AG04450 (cell line): ENCODE results near the gene PARP6. TPM values are rescaled to one million over a fixed set of nuclear protein-coding genes. Genes with fewer than 3 reads are reported as not detected.

Source experiments
- CTCF ChIA-PET: fragments of 300-600, 350-600 bp; formaldehyde crosslinking; extraction: SDS; loops from one replicate; lab custom pipeline; 2022; ENCODE audit warnings: antibody characterized with exemption, inconsistent platforms; lab: Charles Lee
- POLR2A ChIA-PET: fragments of 350-600 bp; formaldehyde crosslinking; extraction: SDS; loops from one replicate; lab custom pipeline; 2021; ENCODE audit warnings: antibody characterized with exemption, inconsistent platforms; lab: Yijun Ruan, JAX
- DNase-seq: peaks from one replicate; pipeline ENCODE4 v3.0.0-alpha.2; 2011; ENCODE audit warnings: low read depth, low spot score
- H3K27ac ChIP-seq: one replicate; pipeline ENCODE4 v1.5.1; 2012; ENCODE audit warnings: low read depth, low read length, control low read depth
- H3K27me3 ChIP-seq: one replicate; pipeline ENCODE4 v1.6.0; 2012; ENCODE audit warnings: low read length; ENCODE audit not compliant: control insufficient read depth, insufficient read depth
- H3K4me3 ChIP-seq: 2 replicates; pipeline ENCODE4 v1.5.1; 2011; ENCODE audit warnings: mild to moderate bottlenecking, low read depth, low read length, control low read depth
- H3K9me3 ChIP-seq: 2 replicates; pipeline ENCODE4 v1.5.1; 2012; ENCODE audit warnings: low read length; ENCODE audit not compliant: control insufficient read depth, insufficient read depth
- polyA plus RNA-seq: library from polyadenylated mRNA; depleted of rRNA; stranded (reverse); fragments of >200 nt; gene quantifications from 2 replicates; pipeline ENCODE4 v1.2.3, GENCODE V29; 2011
- TF ChIP-seq, protein P1 (sequence below): IDR thresholded peaks from 2 replicates; pipeline ENCODE4 v1.5.1; 2011; ENCODE audit warnings: low read depth, low read length, control low read depth, inconsistent platforms

PARP6 gene
- polyA plus RNA-seq, 1 experiment, result 57.8 TPM

GRCh38 chr15:72229076-72229946, 43.0 kb downstream of the PARP6 start:
- ChIA-PET CTCF (no interaction called here), POLR2A (interaction anchor here (0.5 to 2.6 kb wide), 9 partner anchors 7 to 1781 kb away, joined by 3 to 19 read pairs (median 8); no protein-coding TSS in a partner anchor)
- peak overlapping the region; percentile 96 for H3K4me3 ChIP-seq
- H3K27me3 ChIP-seq, result no peaks in the 10 kb centered on the region
- no peaks in the 10 kb centered on the region; the same call in 1 of the 2 replicates for H3K9me3 ChIP-seq
- no peak for DNase-seq
- TF ChIP-seq, protein P1, sequence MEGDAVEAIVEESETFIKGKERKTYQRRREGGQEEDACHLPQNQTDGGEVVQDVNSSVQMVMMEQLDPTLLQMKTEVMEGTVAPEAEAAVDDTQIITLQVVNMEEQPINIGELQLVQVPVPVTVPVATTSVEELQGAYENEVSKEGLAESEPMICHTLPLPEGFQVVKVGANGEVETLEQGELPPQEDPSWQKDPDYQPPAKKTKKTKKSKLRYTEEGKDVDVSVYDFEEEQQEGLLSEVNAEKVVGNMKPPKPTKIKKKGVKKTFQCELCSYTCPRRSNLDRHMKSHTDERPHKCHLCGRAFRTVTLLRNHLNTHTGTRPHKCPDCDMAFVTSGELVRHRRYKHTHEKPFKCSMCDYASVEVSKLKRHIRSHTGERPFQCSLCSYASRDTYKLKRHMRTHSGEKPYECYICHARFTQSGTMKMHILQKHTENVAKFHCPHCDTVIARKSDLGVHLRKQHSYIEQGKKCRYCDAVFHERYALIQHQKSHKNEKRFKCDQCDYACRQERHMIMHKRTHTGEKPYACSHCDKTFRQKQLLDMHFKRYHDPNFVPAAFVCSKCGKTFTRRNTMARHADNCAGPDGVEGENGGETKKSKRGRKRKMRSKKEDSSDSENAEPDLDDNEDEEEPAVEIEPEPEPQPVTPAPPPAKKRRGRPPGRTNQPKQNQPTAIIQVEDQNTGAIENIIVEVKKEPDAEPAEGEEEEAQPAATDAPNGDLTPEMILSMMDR, result no peak
- H3K27ac ChIP-seq, result peak overlapping the region; percentile 93

- DNase-seq, result no peak
- H3K9me3 ChIP-seq, result no peaks in the 10 kb centered on the region; the same call in 1 of the 2 replicates
- ChIA-PET POLR2A (interaction anchor here (1.0 to 2.3 kb wide), 5 partner anchors 10 to 111 kb away, joined by 3 to 13 read pairs (median 6); no protein-coding TSS in a partner anchor), CTCF (interaction anchor here (0.7 to 1.9 kb wide), 3 partner anchors 28 to 245 kb away, joined by 3 to 13 read pairs (median 5); no protein-coding TSS in a partner anchor)
- H3K27me3 ChIP-seq, result no peaks in the 10 kb centered on the region
- H3K27ac ChIP-seq, result peak overlapping the region; percentile 93
- TF ChIP-seq, protein P1, result no peak
- peak overlapping the region; percentile 96 for H3K4me3 ChIP-seq
These were observed 44.6 kb downstream of the PARP6 start for GRCh38 chr15:72227720-72228119.

DNA sequence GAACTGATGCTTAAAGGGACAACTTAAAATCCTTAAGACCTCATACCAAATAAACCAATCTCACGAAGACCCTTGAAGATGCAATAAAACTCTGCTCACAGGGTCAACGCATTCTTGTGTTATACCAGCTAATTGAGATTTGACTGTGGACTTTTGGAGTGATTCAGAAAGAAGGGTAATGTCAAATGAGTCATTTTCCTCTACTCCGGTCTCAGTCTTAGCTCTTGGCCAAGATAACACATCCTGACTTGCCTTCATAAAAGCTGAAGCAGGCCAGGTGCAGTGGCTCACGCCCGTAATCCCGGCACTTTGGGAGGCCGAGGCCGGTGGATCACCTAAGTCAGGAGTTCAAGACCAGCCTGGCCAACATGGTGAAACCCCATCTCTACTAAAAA, 45.2 kb downstream of the PARP6 start:
- Histone ChIP-seq H3K27ac (peak overlapping the region; percentile 93), H3K4me3 (peak overlapping the region; percentile 50), H3K9me3 (no peaks in the 10 kb centered on the region; the same call in 1 of the 2 replicates), H3K27me3 (no peaks in the 10 kb centered on the region)
- TF ChIP-seq, protein P1, result no peak
- ChIA-PET POLR2A (interaction anchor here (0.6 to 2.3 kb wide), 9 partner anchors 10 to 112 kb away, joined by 3 to 13 read pairs (median 6); partner anchors contain the start of genes GRAMD2A, MYO9A and SENP8), CTCF (interaction anchor here (0.7 to 1.9 kb wide), 11 partner anchors 10 to 246 kb away, joined by 3 to 13 read pairs (median 4); partner anchors contain the start of genes MYO9A and SENP8)
- DNase-seq, result no peak

GRCh38 chr15:72223278-72223677, 49.1 kb downstream of the PARP6 start:
- POLR2A ChIA-PET, result interaction anchor here (1.8 kb wide), 1 partner anchor 7 kb away, joined by 14 read pairs; no protein-coding TSS in a partner anchor
- no peaks in the 10 kb centered on the region for H3K9me3 ChIP-seq
- no peak overlapping the region for H3K27ac ChIP-seq
- DNase-seq, result no peak
- CTCF ChIA-PET, result no interaction called here
- H3K27me3 ChIP-seq, result no peaks in the 10 kb centered on the region
- no peak overlapping the region for H3K4me3 ChIP-seq
- TF ChIP-seq, protein P1, result no peak
